HL-60/S4 treated with phorbol 12-myristate 13-acetate at 8.2 ng/mL for 4 days and 3 days (cell line): ENCODE measurements around the gene INS.
"Not testable (repeated sequence)": the region's sequence is repeated elsewhere in the genome, so short reads cannot be mapped to it uniquely, and the experiment has no call there.

Experiments used
- in situ Hi-C: fragments of 300-500 bp; cut with MboI; formaldehyde crosslinking; loops from 2 replicates; pipeline ENCODE4 v1.15.0; 2022; ENCODE audit warnings: low sequenced_read_pairs

The INS gene

DNA sequence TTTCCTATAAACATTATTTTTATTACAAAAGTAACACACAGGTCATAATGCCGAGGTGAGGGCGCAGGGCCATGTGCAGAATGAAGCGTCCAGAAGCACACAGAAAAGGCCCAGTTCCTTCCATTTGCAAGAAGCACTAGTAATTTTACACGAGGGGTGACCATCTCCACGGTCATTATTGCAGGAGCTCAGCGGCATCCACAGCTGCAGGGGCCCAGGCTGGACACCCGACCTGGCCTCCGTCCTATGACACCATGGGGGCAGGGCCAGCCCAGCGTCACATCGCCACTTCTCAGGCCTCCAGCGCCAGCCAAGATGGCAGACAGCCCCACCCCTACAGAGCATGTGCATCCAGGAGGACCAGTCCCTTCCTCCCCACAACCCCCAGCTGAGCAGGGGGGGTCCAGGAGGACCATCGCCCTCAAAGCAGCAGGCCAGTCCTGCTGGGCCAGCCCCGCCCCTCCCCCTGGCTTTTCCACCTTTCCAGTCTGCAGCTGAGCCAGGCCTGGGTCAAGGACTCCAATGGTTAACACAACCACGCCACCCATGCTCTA is 25.3 kb downstream of the INS start:
- in situ Hi-C loops = no loop called here

- in situ Hi-C loops = no loop called here
Measured at GRCh38 chr11:2135018-2135569, 25.9 kb downstream of the INS start.

GRCh38 chr11:2134022-2135010 is 26.7 kb downstream of the INS start:
- in situ Hi-C loops = no loop called here

GRCh38 chr11:2133241-2134021 is 27.6 kb downstream of the INS start:
- in situ Hi-C loops = no loop called here

DNA sequence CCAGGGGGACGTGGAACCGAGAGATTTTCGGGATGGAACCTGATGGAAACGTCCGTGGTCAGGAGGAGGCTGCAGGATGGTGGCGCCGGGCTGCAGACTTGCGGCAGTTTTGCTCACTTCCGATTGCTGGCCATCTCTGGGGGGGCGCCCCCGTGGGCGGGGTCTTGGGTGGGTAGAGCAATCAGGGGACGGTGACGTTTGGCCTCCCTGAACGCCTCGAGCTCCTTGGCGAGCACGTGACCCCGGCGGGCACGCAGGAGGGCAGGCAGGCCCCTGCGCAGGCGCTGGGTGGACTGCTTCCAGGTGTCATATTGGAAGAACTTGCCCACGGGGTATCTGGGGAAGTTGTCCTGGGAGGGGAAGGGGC is 28.2 kb downstream of the INS start:
- in situ Hi-C loops = no loop called here

DNA sequence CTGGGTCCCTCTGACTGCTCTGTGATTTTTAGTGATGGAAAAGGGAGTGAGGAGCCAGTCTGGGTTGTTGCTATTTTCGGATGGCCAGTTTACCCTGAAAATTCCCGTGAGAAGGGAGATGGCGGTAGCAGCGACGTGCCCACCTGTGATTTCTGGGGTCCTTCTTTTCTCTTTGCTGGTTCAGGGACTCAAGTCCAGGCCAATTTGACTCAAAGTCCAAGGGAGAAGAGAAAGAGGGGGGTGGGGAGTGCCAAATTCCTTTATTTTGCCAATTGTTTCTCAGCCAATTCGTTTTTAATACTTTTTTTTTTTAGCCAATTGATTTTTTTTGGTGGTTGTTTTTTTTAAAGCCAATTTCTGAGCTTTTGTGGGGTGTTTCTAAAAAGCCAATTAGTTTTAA is 28.8 kb downstream of the INS start:
- in situ Hi-C loops = no loop called here

DNA sequence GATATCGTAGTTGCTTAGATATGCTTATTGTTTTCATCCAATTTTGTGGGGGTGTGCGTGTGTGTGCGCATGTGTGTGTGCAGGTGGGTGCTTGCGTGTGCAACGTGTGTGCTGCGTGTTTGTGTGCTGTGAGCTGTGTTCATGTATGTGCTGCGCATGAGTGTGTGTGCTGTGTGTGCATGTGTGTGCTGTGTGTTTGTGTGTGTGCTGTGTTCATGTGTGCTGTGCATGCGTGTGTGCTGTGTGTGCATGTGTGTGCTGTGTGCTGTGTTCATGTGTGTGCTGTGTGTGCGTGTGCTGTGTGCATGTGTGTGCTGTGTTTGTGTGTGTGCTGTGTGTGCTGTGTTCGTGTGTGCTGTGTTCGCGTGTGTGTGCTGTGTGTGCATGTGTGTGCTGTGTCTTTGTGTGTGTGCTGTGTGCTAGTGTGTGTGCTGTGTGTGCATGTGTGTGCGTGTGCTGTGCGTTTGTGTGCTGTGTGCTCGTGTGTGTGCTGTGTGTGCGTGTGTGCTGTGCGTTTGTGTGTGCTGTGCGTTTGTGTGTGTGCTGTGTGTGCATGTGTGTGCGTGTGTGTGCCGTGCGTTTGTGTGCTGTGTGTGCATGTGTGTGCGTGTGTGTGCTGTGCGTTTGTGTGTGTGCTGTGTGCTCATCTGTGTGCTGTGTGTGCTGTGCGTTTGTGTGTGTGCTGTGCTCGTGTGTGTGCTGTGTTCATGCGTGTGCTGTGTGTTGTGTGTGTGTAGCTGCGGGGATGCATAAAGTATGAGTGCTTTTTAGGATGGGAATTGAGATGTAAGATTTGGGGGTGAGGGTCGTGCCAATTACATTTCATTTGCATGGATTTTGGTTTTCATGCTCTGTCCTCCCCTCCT is 29.4 kb downstream of the INS start:
- in situ Hi-C loops = no loop called here

DNA sequence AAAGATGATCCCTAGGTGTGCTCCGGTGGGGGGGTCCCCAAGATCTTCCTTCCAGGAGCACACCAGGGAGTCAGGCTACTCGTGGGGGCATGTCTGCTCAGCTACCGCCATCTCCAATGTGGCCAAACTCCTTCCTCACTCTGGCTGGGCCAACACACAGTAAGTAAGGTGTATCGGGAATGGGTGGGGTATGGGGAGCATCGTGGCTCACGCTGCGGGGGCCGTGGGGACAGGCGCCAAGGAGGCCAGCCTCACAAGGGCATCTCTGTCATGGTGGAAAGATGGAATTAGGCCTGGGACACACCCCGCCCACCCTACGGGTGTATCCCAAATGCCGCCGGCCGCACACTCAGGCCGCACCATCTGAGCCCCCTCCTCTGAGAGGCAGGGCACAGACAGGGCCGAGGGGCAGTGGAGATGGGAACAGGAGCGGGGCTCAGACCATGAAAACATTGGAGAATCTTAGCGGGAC is 30.1 kb downstream of the INS start:
- in situ Hi-C loops = no loop called here

GRCh38 chr11:2129699-2130366 is 31.2 kb downstream of the INS start:
- in situ Hi-C loops = no loop called here

DNA sequence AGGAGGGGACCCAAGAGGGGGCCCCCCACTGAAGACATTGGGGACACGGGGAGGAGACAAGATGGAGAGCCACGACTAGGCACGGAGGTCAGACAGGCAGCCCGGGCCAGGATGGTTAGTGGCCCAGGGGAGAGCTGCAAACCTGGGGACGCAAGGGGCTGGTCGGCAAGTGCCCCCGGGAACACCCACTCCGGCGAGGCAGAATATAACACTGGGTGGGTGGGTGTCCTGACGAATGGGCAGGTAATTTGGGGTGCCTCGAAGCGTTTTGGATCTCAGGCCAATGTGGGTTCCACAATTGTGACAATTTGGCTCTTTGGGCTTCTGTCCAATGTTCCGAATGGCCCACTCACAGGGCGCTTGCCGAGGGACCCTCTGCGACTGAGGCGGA is 31.7 kb downstream of the INS start:
- in situ Hi-C loops = no loop called here

DNA sequence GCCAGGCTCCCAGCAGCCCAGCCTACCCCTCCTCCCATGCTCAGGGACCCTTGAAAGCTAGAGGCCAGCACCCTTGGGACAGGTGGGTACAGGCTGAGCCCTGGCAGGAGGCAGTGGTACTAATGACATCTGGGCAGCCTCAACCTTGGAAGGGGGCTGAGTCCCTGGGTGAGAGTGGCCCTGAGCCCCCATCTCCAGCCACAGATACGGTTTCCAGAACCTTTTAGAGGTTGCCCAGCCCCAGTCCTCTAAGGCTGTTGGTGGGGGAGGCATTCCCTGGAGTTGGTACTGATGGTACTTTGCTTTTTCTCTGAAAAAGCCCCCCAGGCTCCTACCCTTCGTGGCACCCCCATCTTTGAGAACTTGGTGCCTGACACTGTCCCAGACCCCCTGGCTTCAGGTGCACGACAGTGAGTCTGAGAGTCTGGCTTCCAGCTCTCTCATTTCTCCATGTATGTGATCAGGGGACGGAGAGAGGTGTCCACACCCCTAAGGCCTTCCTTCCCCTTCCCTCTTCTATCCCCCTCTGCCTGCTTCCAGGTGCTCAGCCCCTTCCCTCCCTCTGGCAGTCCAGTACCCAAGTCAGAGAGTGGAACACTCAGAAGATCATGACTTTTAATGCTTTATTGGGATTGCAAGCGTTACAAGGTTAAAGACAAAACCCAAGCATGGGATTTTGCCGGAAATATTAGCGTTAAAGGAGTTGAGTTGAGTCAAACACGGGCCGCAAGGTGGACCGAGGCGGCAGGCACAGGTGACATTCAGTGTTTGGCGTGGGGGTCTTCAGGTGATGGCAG is 32.3 kb downstream of the INS start:
- in situ Hi-C loops = no loop called here

- in situ Hi-C loops = no loop called here
Measured at GRCh38 chr11:2128130-2128510, 32.9 kb downstream of the INS start.

GRCh38 chr11:2127482-2128129 is 33.4 kb downstream of the INS start:
- in situ Hi-C loops = no loop called here

DNA sequence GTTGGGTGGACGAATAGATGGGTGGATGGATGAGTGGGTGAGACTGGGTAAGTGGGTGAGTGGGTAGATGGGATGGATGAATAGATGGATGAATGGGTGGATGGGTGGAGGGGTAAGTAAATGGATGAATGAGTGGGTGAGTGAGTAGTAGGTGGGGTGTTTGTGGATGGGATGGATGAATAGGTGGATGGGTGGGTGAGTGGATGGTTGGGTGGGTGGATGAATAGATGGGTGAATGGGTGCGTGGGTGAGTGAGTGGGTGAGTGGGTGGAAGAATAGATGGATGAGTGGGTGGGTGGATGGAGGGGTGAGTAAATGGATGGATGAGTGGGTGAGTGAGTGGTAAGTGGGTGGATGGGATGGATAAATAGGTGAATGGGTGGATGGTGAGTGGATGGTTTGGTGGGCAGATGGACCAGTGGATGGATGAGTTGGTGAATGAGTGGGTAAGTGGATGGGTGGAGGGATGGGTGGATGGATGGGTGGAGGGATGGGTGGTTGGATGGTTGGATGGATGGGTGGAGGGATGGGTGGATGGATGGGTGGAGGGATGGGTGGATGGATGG is 34.4 kb downstream of the INS start:
- in situ Hi-C loops = no loop called here

- in situ Hi-C loops = not testable (repeated sequence)
Measured at GRCh38 chr11:2124736-2125484, 36.1 kb downstream of the INS start.

DNA sequence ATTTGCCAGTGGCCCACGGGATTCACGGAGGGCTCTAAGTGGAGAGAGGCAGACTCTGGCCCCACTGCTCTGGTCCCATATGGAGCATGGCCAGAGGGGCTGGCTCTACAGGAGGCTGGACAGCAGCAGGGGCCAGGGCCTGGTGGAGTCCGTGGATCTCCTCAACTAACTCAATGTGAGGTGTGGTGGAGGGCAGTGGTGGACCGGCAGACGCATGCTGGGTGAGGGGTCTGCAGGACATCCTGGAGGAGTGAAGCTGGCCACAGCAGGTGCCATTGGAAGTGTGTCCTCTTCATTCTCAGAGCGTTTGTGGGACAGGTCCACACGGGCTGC is 37.4 kb downstream of the INS start:
- in situ Hi-C loops = no loop called here

GRCh38 chr11:2122907-2123627 is 37.9 kb downstream of the INS start:
- in situ Hi-C loops = no loop called here
